Stimulated activated CD4-positive, alpha-beta T cell treated with anti-CD3 and anti-CD28 coated beads, Interleukin-12 subunit alpha, Interleukin-12 subunit beta, amount 100 ng/mL, for 24 hours (primary cell): ENCODE results near the gene NLRP3.
"Not testable (repeated sequence)": the region's sequence is repeated elsewhere in the genome, so short reads cannot be mapped to it uniquely, and the experiment has no call there.

Source experiments
- DNase-seq, 2 experiments: peaks; one replicate each; pipeline ENCODE4 v3.0.0-alpha.2; 2020; ENCODE audit warnings: low read depth in 2 of 2

Gene NLRP3

DNA sequence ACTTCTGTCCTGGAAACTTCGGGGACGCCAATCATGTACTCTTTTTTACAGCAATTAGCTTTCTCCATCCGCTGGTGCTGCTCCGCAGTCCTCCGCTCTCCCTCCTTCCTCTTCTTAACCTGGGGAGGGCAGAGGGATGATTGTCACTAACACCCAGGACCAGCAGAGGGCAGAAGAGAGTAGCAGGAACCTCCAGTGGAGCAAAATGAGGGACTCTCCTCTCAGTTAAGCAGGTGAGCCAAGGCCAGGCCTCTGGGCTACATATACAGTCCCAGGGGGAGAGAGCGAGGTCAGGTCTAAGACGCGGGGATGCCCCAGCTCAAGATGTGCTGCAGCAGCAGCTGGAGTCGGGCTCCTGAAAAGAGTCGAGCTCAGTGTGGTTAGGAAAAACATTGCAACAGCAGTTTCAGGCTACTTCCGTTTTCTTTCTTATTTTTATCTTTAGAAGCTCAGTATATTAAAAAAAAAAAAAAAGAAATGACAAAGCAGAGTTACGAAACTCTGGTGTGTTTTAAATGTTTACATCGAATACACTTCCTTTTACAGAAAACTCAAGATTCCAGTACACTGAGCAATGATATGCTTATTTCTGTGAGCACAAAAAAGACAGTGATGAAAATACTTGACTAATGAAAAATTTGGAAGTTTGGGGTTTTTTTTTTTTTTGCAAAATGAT, 25.7 kb upstream of the NLRP3 start:
- DNase-seq: peak; percentile 70 to 79

DNA sequence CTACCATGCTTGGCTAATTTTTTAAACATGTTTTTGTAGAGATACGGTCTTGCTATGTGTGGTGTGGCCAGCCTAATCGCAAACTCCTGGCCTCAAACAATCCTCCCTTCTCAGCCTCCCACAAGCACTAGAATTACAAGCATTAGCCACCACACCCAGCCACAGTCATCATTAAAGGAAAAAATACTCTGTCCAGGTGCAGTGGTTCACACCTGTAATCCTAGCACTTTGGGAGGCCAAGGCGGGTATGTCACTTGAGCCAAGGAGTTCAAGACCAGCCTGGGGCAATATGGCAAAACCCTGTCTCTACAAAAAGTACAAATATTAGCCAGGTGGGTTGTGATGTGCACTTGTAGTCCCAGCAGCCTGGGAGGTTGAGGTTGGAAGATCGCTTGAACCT, 25.0 kb upstream of the NLRP3 start:
- no peak for DNase-seq

DNA sequence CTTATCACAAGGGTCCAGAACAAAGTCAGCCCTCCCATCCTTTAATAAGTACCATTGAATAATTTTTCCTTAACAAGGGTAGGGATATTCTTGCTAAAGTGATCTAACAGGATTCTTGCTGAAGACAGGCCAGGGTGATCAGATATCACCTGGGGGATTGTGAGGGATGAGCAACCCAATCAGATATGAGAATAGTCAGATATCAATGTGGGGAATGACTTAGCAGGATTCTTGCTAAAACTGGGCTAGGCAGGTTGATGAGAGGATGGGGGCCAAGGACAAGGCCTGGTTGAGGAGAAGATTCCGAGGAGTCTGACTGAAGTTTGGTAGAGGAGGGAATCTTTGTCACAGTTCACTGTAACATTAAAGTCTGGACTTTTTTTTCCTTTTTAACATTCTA, 23.9 kb upstream of the NLRP3 start:
- DNase-seq: no peak

DNA sequence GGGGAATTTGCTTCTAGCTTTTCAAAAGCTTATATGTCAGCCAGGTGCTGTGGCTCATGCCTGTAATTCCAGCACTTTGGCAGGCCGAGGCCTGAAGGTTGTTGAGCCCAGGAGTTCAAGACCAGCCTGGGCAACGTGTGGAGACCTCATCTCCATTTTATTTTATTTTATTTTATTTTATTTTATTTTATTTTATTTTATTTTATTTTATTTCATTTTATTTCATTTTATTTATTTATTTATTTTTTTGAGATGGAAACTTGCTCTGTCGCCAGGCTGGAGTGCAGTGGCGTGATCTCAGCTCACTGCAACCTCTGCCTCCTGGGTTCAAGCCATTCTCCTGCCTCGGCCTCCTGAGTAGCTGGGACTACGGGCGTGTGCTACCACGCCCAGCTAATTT, 20.9 kb upstream of the NLRP3 start:
- DNase-seq: not testable (repeated sequence)

DNA sequence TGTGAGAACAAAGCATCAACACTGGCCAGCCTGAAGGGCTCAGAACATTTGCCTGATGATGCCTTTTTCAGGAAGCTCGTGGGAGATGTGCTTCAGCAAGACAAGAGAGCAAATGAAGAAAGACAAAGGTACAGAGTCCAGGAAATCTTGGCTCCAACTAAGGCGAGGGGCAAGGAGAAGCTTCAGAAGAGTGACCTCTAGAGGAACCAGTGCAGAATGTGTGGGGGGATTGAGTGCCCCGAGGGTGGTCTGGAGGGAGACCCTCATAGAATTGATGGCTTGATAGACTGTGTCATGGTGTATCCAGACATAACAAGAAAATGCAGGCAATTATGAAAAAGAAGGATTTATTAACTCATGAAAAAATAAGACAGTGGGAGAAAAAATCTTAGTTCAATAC, 15.3 kb upstream of the NLRP3 start:
- DNase-seq: no peak

DNA sequence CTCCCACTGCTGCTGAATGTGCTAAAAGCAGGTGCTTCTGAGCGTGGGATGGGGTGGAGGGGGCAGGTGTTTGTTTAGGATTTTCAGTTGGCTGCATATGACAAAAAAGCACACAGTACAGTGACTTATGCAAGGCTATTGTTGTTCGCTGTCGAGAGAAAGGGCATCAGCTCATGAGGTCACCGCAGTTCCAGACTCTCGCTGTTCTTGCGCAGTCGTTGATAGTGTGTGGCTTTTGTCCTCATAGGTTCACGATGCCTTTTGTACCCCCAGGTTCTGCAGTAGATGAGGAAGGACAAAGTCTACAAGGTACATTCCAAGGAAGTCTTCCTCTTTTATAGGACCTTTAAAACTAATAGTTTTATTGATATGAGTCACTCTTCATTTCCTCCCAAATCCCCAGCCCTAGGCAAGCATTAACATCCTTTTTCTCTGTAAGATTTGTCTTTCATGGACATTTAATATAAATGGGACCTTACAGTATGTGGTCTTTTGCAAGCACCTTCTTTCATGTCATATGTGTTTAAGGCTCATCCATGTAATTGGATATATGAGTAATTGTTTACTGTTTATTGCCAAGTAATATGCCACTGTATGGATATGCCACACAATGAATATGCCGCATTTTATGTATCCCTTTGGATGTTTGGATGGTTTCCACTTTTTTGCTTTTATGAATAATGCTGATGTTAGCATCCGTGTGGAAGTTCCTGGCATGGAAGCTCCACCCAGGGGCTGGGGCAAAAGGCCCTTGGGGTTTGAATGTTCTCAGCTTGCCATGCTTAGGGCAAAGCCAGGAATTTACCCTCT, 14.5 kb upstream of the NLRP3 start:
- DNase-seq: no peak

DNA sequence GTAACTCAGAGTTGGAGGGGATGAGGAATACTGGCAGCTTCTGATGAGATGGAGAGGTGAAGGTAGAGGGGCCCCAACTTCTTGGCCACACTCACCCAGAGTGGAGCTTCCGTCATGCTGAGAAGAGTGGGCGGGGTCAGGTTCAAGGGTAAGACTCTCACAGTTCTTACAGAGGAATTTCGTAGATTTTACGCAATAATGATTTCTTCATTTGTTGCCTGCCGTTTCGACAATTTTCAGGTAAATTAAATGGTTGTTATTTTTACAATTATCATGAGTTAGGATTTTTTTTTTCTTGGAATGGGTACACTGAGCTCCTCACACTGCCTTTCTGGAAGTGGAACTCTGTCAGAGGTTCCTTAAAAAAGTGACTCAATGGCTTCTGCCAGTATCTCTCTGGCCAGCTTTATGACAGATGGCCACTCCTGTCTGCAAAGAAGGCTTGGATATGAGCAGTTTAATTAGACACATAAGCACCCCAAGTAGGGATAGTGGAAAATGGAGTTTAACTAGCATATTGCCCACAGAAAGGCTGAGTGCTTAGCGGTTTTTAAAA, 13.8 kb upstream of the NLRP3 start:
- no peak for DNase-seq

DNA sequence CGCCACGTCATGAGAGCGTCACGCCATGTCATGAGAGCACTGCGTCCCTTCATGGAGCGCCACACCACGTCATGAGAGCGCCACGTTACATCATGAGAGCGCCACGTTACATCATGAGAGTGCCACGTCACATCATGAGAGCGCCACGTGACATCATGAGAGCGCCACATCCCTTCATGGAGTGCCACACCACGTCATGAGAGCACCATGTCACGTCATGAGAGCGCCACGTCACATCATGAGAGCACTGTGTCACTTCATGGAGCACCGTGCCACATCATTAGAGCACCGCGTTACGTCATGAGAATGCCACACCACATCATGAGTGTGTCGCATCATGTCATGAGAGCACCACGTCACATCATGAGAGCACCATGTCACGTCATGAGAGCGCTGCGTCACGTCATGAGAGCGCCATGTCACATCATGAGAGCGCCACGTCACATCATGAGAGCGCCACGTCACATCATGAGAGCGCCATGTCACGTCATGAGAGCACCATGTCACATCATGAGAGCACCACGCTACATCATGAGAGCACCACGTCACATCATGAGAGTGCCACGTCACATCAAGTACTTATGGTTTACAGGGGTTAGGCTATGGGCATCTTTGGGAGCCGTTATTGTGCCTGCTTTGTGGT, 9.8 kb upstream of the NLRP3 start:
- no peak for DNase-seq

DNA sequence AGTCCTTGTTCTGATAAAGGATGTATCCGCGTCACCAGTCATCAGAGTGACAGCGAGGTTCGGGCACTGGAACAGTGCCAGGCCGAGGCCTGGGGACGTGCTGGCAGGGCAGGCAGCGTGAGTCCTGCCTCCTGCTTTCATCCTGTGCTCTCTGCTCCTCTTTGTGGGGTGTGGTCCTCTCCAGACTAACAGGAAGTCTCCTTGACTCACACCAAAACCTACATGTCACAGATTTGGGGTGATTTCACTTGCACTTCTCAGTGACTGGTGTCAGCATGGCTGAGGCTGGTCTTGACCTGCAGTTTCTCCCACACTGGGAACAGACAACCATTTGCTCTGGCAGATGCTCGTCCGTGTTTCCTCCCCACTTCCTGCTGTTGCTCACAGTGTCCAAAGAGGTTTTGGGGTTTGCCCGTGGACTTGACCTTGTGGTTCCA, 8.8 kb upstream of the NLRP3 start:
- DNase-seq: peak in 1 of 2 experiments; percentile 65

DNA sequence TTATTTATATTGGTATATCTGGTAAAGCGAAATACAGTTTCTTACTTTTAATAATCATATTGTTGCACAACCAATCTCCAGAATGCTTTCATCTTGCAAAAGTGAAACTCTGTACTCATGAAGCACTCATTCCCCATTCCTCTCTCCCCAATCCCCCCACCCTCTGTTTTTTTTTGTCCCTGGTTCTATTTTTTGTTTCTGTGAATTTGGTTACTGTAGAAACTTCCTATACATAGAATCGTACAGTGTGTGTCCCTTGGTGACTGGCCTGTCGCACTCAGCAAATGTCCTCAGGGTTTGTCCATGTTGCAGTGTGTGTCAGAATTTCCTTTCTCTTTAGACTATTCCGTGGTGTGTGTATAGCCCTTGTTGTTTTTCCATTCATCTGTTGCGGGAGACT, 7.9 kb upstream of the NLRP3 start:
- DNase-seq: no peak

DNA sequence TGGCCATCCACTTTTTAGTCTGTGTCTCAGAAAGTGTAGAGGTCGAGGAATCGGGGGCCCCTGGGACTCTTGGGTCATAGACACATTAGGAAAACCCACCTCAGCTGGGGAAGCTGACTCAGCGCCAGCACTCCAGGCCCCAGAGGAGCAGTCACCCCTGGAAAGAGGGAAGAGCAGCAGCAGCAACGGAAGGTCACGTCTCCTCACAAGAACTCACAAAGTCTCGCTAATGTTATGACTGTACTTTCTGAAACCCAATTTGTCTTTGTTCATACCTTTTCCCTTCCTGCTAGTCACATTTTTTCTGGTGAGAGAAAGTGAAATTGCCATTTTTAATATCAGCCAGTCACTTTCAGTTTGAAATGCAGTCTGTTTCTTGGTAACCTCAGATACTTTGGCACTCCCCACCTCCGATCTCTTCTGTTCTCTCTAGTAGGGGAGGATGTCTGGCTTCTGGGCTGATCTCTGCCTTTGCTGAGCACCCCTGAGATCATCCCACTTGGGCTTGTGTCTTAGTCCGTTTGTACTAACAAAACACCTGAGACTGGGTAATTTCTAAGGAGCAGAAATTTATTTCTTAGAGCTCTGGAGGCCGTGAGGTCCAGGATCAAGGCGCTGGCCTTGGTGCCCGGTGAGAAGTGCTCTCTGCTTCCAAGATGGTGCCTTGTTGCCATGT, 6.0 kb upstream of the NLRP3 start:
- DNase-seq: peak in 1 of 2 experiments; percentile 44

DNA sequence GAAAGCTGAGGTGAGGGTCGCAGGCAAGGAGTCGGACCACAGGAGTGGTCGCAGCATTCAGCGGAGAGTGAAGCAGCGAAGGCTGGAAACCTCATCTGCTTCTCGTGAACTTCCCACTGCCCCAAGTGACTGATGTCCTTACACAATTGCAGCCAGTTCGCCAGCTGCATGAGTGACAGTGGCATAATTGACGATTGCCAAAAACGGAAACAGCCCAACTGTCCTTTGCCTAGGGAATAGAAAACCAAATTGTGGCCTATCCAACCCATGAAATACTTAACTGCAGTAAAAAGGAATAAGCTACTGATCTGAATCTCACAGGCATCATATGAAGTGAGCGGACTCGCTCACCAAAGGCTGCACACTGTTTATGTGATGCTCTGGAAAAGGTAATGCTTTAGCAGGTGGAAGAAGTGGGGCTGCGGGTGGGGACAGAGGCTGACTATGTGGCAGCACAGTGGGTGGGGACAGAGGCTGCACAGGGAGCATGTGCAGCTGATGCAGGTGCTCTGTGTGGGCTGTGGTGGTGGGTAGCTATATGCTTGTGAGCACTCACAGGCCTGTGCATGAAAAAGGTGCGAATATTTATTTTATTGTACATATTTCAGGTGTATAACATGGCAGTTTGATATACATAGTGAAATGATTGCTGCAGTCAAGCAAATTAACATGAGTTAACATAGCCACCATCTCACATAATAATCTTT, 4.2 kb upstream of the NLRP3 start:
- no peak for DNase-seq

DNA sequence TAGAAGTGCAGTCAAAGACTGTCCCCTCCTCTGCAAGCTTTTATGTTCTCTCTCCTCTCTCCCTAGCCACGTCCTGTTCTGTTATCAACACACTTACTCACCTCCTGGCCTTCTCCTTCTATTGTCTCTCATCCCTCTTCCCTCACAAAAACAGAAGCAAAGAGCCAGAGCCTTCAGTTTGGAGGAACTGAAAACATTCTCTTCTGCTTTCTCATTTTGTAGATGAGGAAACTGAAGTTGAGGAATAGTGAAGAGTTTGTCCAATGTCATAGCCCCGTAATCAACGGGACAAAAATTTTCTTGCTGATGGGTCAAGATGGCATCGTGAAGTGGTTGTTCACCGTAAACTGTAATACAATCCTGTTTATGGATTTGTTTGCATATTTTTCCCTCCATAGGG, 1.9 kb downstream of the NLRP3 start:
- DNase-seq: no peak

DNA sequence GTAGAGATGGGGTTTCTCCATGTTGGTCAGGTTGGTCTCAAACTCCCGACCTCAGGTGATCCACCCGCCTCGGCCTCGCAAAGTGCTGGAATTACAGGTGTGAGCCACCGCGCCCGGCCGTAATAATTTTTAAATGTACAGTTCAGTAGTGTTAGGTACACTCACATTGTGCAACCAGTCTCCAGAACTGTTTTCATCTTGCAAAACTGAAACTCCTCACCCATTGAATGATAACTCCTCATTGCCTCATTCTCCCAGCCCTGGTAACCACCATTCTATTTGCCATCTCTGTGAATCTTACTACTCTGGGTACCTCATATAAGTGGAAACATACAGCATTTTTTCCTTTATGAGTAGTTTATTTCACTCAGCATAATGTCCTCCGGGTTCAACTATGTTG, 3.4 kb downstream of the NLRP3 start:
- DNase-seq: no peak

DNA sequence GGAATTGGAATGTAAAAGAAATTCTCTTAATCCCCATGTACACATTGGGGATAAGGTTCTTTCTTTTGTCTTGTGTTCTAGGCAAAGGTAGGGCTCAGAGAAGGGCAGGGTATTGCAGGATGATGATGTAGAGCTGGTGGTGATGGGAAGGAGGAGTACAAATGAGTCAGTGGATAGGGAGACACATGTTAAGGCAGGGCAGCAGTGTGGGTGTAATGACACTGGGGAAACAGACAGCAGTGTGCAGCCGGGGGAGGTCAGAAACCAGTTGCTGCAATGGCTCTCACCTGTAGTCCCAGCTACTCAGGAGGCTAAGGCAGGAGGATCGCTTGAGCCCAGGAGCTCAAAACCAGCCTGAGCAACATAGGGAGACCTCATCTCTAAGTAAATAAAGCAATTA, 5.1 kb downstream of the NLRP3 start:
- DNase-seq: peak in 1 of 2 experiments; percentile 18

DNA sequence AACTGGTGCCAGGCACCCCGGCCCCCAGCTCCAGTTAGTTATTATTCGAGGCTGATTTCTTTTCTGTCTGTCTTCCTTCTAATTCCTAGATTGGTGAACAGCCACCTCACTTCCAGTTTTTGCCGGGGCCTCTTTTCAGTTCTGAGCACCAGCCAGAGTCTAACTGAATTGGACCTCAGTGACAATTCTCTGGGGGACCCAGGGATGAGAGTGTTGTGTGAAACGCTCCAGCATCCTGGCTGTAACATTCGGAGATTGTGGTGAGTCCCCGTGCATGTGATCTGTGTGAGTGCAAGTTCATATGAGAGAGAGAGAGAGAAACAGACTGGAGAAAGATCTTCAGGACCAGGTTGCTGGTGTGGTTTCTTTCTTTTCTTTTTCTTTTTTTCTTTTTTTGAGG, 13.5 kb downstream of the NLRP3 start:
- DNase-seq: no peak

DNA sequence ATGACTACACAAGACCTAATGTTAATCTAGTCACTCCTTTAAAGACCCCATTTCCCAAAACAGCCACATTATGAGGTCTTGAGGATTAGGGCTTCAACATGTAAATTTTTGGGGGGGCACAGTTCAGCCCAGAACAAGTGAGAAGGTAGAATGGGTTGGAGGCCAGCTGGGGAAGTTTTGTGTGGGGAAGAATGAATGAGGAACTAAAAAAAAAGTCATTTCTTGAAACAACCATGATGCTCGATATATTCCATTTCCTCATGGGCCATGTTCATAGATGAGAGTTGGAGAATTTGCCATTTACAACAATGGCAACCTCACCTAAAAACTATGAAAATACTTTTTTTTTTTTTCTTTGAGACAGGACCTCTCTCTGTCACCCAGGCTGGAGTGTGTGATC, 14.5 kb downstream of the NLRP3 start:
- no peak for DNase-seq

DNA sequence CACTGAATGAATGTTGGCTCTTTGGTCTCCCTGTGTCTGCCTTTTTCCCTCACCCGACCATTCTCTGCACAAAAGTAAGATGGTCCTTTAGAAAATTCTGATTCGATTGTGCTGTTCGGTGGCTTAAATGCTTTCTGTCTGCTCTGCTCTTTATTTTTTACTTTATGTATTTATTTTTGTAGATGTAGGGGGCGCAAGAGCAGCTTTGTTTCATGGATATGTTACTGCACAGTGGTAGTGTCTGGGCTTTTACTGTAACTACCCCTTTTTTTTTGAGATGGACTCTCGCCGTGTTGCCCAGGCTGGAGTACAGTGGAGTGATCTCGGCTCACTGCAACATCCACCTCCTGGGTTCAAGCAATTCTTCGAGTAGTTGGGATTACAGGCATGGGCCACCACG, 15.7 kb downstream of the NLRP3 start:
- no peak for DNase-seq

DNA sequence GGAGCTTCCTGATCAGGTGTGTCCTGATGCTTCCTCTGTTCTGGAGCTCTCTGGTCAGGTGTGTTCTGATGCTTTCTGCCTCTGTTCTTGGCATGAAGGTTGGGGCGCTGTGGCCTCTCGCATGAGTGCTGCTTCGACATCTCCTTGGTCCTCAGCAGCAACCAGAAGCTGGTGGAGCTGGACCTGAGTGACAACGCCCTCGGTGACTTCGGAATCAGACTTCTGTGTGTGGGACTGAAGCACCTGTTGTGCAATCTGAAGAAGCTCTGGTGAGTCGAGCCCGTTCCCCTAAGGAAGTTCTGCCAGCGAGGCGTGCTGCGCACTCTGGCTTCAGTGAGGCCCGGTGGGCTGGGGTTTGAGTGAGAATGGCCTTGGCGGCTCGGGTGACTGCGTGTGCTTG, 18.0 kb downstream of the NLRP3 start:
- no peak for DNase-seq

DNA sequence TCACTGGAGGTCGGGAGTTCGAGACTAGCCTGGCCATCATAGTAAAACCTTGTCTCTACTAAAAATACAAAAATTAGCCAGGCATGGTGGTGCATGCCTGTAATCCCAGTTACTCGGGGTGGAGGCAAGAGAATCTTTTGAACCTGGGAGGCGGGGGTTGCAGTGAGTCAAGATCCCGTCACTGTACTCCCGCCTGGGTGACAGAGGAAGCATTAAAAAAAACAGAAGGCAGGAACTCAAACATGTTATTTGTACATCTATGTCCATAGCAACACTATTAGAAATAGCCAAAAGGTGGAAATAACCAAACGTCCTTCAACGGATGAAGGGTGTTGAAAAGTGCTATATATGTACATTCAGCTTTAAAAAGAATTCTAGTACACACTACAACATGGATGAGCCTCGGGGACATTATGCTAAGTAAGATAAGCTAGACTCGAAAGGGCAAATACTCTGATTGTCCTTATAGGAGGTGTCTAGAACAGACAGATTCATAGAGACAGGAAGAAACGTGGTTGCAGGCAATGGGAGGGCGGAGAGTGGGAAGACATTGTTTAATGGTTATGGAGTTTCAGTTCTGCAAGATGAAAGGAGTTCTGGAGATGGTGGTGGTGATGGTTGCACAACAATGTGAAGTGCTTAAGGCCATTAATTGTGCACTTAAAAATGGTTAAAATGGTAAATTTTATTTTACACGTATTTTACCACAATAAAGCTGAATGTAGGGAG, 19.2 kb downstream of the NLRP3 start:
- no peak for DNase-seq

DNA sequence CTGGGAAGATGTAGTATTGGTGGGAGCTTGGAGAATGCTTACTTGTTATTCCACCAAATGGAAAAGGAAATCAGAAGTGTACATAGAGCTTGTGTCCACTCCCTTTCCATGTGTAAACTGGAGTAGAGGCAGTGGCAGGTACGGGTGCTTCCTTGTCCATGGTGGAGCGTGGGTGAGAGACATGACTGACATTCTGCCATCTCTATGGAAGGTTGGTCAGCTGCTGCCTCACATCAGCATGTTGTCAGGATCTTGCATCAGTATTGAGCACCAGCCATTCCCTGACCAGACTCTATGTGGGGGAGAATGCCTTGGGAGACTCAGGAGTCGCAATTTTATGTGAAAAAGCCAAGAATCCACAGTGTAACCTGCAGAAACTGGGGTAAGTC, 19.8 kb downstream of the NLRP3 start:
- no peak for DNase-seq
